ENCODE data around the gene RPSA. TPM values are rescaled to one million over a fixed set of nuclear protein-coding genes. Genes with fewer than 3 reads are reported as not detected.

Gene RPSA
- polyA plus RNA-seq, 2 of the 4 experiments (the other 2 are of a cell fraction) = 2,484 to 3,141 TPM

DNA sequence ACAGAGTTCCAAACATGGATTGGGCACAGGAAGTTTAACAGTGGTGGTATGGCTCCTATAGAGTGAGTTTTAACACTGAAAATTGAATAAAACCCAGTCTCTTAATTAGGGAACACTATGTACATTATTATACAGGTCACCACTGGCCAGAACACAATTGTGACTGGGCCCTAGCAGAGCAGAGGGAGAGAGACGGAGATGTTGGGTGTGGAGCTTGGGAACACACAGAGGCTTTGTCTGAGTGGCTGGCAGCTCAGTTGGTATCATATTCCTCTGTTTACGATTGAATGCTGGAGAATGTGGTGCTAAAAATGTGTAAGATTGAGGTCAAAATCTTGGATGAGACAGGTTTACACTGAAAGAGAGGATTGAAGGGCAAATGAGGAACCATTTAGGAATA, 54.2 kb downstream of the RPSA start (continued):
- TF ChIP-seq ZSCAN20 (CRISPR knock-in tag; IDR thresholded peaks at IDR 0.05) = no peak
- no peak for TF ChIP-seq NFE2L2 (conservative IDR thresholded peaks at IDR 0.05; ENCODE audit: low read length)
- TF ChIP-seq TFCP2L1 (CRISPR knock-in tag; IDR thresholded peaks at IDR 0.05) = no peak

Small RNAs within 50 kb of the gene (small RNA-seq; reads per million reads assigned to genes)
- gene SNORA6 (0 reads per million in 6 experiments), gene SNORA62 (0 reads per million in 6 experiments)

Other genes with a start within 250 kb of the RPSA start
- not detected in 2 replicates for gene XIRP1, start 214.1 kb upstream of the RPSA start, polyA plus RNA-seq (2011; rRNA removed)
- not detected in 3 replicates for gene XIRP1, start 214.1 kb upstream of the RPSA start, polyA plus RNA-seq (2017; fragmentation: RNase III; extraction: RNeasy Plus Mini Kit Qiagen cat#74134 plus additional on column Dnase treatment)
- 0.14 and 0.21 TPM in 2 replicates for gene CX3CR1, start 126.7 kb upstream of the RPSA start, polyA plus RNA-seq (2011; rRNA removed)
- gene CX3CR1, start 126.7 kb upstream of the RPSA start, polyA plus RNA-seq (2017; fragmentation: RNase III; extraction: RNeasy Plus Mini Kit Qiagen cat#74134 plus additional on column Dnase treatment) = 0.04 to 0.07 TPM (median 0.06 TPM) in 3 replicates
- not detected in 2 replicates for gene CCR8, start 77.0 kb upstream of the RPSA start, polyA plus RNA-seq (2011; rRNA removed)
- not detected in 3 replicates for gene CCR8, start 77.0 kb upstream of the RPSA start, polyA plus RNA-seq (2017; fragmentation: RNase III; extraction: RNeasy Plus Mini Kit Qiagen cat#74134 plus additional on column Dnase treatment)
- gene SLC25A38, start 23.4 kb upstream of the RPSA start, polyA plus RNA-seq (2011; rRNA removed) = 52.8 and 53.0 TPM in 2 replicates
- 30.9 to 32.6 TPM (median 31.9 TPM) in 3 replicates for gene SLC25A38, start 23.4 kb upstream of the RPSA start, polyA plus RNA-seq (2017; fragmentation: RNase III; extraction: RNeasy Plus Mini Kit Qiagen cat#74134 plus additional on column Dnase treatment)
- gene MOBP, start 61.0 kb downstream of the RPSA start, polyA plus RNA-seq (2011; rRNA removed) = 0.10 TPM in 1 of 2 replicates, not detected in the other
- 0.01 TPM in 1 of 3 replicates, not detected in the others for gene MOBP, start 61.0 kb downstream of the RPSA start, polyA plus RNA-seq (2017; fragmentation: RNase III; extraction: RNeasy Plus Mini Kit Qiagen cat#74134 plus additional on column Dnase treatment)